DMS 273 (cell line): ENCODE results near the gene EPHA3.
A peak's percentile ranks its signal among the peaks of the same experiment; 100 is the strongest.

Experiments used
- DNase-seq: peaks from one replicate; lab custom pipeline; 2025; ENCODE audit not compliant: unreplicated experiment; lab: John Stamatoyannopoulos, UW

EPHA3 gene

GRCh38 chr3:89144080-89144479, 36.7 kb downstream of the EPHA3 start:
- DNase-seq = no peak

GRCh38 chr3:89145995-89146394, 38.6 kb downstream of the EPHA3 start:
- no peak for DNase-seq

- no peak for DNase-seq
Observed at GRCh38 chr3:89154416-89154815, 47.0 kb downstream of the EPHA3 start.

GRCh38 chr3:89155811-89156210, 48.4 kb downstream of the EPHA3 start:
- no peak for DNase-seq

- no peak for DNase-seq
Observed at GRCh38 chr3:89157575-89157974, 50.2 kb downstream of the EPHA3 start.

- no peak for DNase-seq
Observed at GRCh38 chr3:89159605-89160004, 52.2 kb downstream of the EPHA3 start.

GRCh38 chr3:89164774-89165173, 57.4 kb downstream of the EPHA3 start:
- DNase-seq = no peak

GRCh38 chr3:89165636-89166263, 58.3 kb downstream of the EPHA3 start:
- DNase-seq = no peak

GRCh38 chr3:89171687-89172545, 64.5 kb downstream of the EPHA3 start:
- DNase-seq = peak; percentile 55

- no peak for DNase-seq
Observed at GRCh38 chr3:89173546-89173945, 66.1 kb downstream of the EPHA3 start.

- DNase-seq = peak; percentile 30
Observed at GRCh38 chr3:89179355-89180001, 72.1 kb downstream of the EPHA3 start.

- peak; percentile 23 for DNase-seq
Observed at GRCh38 chr3:89180334-89180733, 72.9 kb downstream of the EPHA3 start.

GRCh38 chr3:89182056-89182455, 74.6 kb downstream of the EPHA3 start:
- no peak for DNase-seq

GRCh38 chr3:89184151-89184995, 77.0 kb downstream of the EPHA3 start:
- DNase-seq = peak; percentile 28

- DNase-seq = peak; percentile 83
Observed at GRCh38 chr3:89186456-89186855, 79.0 kb downstream of the EPHA3 start.

GRCh38 chr3:89198591-89198990, 91.2 kb downstream of the EPHA3 start:
- DNase-seq = no peak

GRCh38 chr3:89212619-89213018, 105.2 kb downstream of the EPHA3 start:
- no peak for DNase-seq

- no peak for DNase-seq
Observed at GRCh38 chr3:89216016-89216739, 108.8 kb downstream of the EPHA3 start.

- peak; percentile 7 for DNase-seq
Observed at GRCh38 chr3:89217148-89217685, 109.8 kb downstream of the EPHA3 start.

GRCh38 chr3:89221924-89222323, 114.5 kb downstream of the EPHA3 start:
- peak; percentile 53 for DNase-seq
